ENCODE data around the gene PMEL. TPM values are rescaled to one million over a fixed set of nuclear protein-coding genes. Genes with fewer than 3 reads are reported as not detected.
A peak's percentile ranks its signal among the peaks of the same experiment; 100 is the strongest.

Gene PMEL
- total RNA-seq, 1 experiment from 2014 or later: 0.87 TPM

DNA sequence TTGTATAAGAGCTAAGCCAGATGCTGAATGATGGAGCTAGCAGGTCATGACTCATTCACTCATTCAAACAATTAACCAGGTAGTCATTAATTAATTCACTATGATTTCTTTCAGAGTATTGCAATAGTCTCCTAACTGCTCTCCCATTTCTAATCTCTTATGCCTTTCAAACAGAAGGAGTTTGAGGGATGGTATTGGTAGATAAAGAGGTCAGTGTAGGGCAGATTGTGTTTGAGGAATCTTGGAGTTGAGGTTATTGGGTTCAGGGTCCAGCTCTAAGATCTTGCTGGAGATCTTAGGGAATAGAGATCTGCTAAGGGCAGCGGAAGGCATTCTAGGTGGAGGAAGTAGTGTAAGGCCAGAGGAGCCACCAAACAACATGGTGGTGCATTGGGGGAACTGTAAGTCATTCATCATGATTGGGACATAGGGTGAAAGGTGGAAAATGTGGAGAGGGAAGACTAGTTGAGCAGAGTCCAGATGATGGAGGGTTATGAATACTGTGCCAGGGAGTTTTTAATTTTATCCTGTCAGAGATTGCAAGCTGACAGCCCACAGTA lies 23.2 kb downstream of the PMEL start:
- no peak for DNase-seq (ENCODE audit: low spot score)

- DNase-seq (ENCODE audit: low spot score): no peak
These were observed 23.8 kb downstream of the PMEL start for GRCh38 chr12:55942055-55942454.

GRCh38 chr12:55940065-55940732 lies 25.6 kb downstream of the PMEL start:
- peak; percentile 77 for DNase-seq (ENCODE audit: low spot score)

GRCh38 chr12:55938826-55939501 lies 26.9 kb downstream of the PMEL start:
- no peak for DNase-seq (ENCODE audit: low spot score)

DNA sequence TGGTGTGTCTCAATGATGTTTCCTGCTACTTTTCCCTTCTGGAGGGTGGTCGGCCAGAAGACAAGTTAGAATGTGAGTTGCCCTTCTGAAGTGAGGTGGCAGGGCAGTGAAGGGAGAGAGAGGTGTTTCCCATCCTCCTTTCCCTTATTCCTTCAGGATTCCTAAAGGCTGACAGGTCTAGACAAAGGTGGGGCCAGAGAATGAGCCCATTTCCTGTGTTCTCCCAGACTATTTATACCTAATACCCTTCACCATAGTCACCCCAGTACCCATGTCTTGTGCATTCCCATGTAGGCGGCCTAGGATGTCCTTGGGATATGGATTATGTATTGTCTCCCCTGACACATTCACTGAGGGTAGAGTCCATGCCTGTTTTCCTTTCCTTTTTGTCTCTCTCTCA lies 27.9 kb downstream of the PMEL start:
- no peak for DNase-seq (ENCODE audit: low spot score)

DNA sequence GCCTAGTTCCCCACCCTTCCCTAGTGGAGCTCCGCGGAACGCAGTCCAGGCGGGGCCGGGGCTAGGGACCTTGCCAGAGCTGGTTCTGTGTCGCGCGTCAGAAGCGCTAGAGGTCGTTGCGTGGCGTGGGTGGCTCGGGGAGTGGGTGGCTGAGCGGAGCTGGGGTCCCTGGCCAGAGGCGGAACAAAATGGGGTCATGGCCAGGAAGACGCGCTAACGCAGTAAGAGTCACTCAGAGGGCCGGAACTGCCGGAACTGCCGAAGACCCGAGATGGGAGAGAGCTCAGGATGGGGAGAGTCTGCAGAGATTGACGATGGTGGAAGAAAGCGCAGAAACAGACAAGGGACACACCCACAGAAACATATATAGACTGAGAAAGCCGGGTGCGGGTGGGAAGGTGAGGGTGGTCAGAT lies 30.1 kb downstream of the PMEL start:
- no peak for DNase-seq (ENCODE audit: low spot score)

DNA sequence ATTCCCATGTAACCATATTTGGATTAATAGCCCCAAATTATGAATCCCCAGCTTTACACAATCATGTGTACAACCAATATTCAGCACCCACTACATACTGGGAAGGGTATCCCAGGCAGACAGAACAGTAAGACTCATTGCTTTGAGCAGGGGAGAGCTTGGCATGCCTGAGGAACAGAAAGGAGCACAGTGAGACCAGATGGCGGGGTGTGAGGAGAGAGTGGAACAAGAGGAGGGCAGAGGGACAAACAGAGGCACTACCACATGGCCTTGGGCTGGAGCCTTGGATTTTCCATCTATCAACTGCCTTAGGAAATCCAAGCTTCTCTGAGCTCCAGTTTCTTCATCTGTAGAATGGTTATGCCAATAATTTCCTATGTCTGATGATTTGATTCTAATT lies 31.1 kb downstream of the PMEL start:
- no peak for DNase-seq (ENCODE audit: low spot score)

- no peak for DNase-seq (ENCODE audit: low spot score)
These were observed 31.8 kb downstream of the PMEL start for GRCh38 chr12:55933799-55934742.

GRCh38 chr12:55933169-55933798 lies 32.6 kb downstream of the PMEL start:
- peak; percentile 42 for DNase-seq (ENCODE audit: low spot score)

DNA sequence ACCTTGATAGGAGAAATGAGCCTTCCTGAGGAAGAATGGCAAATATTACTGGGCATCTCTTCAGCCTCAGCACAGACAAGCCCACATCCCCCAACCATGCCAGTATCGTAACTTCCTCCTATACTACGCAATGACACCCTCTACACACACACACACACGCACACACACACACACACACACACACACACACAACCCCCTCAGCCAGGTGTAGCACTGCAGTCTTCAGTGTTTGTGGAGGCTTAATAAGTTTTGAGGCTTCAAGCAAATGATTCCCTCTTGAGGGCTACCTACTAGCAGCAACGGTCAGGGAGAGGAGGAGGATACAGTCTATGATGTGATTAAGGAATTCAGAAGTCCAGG lies 33.3 kb downstream of the PMEL start:
- no peak for DNase-seq (ENCODE audit: low spot score)

DNA sequence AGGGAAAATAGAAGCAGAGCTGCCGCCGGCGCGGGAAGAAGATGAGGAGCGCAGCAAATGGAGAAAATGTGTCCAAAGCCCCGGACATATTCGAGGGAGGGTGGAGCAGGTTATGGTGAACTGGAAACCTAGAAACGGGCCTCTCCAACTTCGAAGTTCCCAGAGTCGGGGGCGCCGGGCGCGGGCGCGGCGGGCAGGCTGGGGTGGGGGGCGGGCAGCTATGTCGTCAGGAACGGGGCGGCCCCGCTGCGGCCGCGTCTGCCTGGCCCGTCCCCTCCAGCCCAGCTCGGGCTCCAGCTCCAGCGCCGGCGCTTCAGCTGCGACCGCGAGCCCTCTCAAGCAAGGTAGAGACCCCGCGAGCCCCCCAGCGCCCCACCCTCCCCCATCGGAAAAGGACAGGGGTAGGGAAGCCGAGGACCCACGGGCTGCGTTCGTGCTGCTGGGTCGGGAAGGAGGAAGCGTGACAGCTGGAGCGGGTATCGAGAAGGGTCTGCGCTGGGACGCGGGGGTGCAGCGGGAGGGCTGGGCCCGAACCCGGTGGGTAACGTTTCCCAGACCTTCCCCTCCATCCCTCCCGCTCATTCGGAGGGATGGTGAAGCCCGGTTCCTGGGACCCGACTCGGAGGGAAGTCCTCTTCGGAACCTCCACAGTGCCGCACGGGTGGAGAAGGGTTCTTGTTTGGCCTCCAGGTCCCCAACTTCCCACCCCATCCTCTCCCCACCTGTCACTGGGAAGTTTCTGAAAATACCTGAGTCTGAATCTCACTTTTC lies 33.9 kb downstream of the PMEL start:
- no peak for DNase-seq (ENCODE audit: low spot score)

DNA sequence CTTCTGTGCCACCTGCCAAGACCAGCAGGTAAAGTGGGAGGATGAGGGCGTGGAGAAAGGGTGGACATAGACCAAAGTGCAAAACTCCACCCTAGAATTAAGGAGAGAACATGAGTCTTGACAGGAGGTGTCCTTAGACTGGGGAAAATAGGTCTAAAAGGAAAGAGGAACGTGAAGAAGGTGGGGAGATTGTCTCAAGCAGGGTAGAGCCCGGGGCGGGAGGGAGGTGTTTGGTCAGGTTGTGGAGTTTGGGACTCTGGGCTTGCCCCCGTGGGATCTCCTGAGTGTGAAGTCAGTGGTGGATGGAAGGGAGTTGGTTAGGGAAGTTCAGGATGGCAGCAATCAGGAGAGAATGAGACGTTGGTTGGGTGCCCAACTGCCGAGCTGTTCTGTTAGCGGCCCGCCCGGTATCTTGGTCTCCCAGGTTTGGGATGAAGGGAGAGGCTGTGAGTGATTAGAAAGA lies 34.5 kb downstream of the PMEL start:
- DNase-seq (ENCODE audit: low spot score): no peak

- DNase-seq (ENCODE audit: low spot score): peak; percentile 52
These were observed 35.0 kb downstream of the PMEL start, which contains the start of gene DGKA for GRCh38 chr12:55930771-55931316. TSS of gene DGKA (plus strand) at chr12:55931162. CDS start at chr12:55936504, 5,342 bp downstream.

- no peak for DNase-seq (ENCODE audit: low spot score)
These were observed 36.5 kb downstream of the PMEL start for GRCh38 chr12:55929306-55929791.

GRCh38 chr12:55927588-55928502 lies 38.0 kb downstream of the PMEL start, which contains the start of gene PYM1:
TSS of gene PYM1 (minus strand) at chr12:55927894. CDS start at chr12:55927761, 133 bp downstream.
- DNase-seq (ENCODE audit: low spot score): peak; percentile 48

GRCh38 chr12:55926738-55927587 lies 38.9 kb downstream of the PMEL start:
- peak; percentile 92 for DNase-seq (ENCODE audit: low spot score)

DNA sequence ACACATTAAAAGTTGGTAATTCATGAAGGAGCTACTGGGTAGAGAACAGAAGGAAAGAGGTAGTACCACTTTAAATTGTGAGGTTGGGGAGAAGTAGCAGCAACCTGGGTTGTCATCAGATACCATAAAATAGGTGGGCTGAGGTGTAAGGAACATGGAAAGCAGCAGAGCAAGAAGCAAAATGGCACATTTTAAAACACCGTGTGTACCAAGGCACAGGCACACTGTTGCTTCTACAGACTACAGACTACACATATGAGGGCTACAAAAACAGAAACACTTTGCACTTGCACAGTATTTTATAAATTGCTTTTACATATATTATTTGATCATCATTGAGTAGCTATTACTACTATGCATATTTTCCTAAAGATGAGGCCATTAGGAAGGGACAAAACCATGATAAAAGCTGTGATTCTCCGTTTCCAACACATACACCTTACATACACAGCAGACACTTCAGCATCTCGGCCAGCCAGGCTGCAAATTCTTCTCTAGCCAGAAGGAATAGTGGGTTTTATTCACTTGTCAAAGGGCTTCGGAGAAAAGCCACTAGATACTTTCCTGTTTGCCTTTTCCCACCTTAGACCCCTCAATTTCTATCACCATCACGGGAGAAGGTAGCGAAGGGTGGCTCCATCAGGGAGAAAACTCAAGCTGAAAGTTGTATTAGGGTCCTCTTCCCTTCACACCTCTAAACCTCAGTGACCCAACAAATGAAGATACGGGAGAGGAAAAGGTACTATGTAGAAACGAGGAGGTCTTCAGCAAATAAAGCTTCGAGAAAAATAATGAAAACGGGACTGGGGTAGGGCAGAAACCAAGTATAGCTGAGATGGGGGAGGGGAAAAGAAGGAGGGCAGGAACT lies 39.7 kb downstream of the PMEL start:
- DNase-seq (ENCODE audit: low spot score): no peak

All from H4 (cell line).